GM20000 (cell line): Measurements from ENCODE around the gene ARMC7.

ENCODE experiments used
- DNase-seq: peaks from one replicate; pipeline ENCODE4 v3.0.0; 2012; ENCODE audit warnings: low spot score
- CTCF ChIP-seq: IDR thresholded peaks from 2 replicates; pipeline ENCODE4 v1.5.1; 2012; ENCODE audit warnings: mild to moderate bottlenecking, control low read depth; ENCODE audit errors: extremely low read depth, missing control alignments

Gene ARMC7

DNA sequence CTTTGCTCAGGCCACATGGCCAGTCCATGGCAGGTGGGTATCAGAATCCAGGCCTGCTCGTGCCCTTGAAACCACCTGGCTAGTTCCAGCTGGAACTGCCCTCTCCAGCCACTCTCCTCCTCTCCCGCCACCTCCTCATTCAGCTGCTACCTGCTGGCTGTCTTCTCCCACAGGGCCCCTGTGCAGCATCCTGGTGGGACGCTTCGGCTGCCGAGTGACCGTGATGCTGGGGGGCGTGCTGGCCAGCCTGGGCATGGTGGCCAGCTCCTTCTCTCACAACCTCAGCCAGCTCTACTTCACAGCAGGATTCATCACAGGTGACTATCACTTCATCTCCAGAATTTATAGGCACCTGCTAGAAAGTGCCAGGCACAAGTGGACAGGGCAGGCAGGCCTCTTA lies 11.9 kb upstream of the ARMC7 start:
- TF ChIP-seq CTCF, result no peak
- no peak for DNase-seq

- TF ChIP-seq CTCF, result no peak
- no peak for DNase-seq
These were observed 10.9 kb upstream of the ARMC7 start for GRCh38 chr17:75098861-75099260.

DNA sequence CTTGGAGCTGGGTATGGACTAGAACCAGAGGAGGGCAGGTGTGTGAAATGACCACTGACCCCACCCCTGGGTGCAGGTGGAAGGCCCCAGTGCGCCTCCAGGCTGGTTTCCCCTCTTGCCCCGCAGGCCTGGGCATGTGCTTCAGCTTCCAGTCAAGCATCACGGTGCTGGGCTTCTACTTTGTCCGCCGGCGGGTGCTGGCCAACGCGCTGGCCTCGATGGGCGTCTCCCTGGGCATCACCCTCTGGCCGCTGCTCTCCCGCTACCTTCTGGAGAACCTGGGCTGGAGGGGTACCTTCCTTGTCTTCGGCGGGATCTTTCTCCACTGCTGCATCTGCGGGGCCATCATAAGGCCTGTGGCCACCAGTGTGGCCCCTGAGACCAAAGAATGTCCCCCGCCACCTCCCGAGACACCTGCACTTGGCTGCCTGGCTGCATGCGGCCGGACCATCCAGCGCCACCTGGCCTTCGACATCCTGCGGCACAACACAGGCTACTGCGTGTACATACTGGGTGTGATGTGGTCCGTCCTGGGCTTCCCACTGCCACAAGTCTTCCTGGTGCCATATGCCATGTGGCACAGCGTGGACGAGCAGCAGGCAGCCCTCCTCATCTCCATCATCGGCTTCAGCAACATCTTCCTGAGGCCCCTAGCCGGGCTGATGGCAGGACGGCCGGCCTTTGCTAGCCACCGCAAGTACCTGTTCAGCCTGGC lies 9.7 kb upstream of the ARMC7 start:
- TF ChIP-seq CTCF, result no peak
- DNase-seq, result no peak

DNA sequence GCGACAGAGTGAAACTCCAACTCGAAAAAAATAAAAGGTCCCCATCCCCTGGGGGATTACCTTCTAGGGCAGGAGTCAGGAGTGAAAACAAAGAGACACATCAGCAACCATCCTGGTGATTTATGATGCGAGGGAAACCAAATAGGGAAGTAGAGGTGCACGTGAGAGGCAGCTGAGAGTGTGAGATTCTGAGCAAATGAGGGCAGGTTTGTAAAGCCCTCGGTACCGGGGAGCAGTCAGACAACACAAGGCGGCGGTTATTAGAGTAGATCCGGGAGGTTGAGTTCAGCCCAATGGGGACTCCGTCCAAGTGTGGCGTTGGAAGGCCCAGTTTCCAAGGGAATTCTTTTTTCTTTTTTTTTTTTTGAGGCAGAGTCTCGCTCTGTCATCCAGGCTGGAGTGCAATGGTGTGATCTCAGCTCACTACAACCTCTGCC lies 7.4 kb upstream of the ARMC7 start:
- DNase-seq, result peak; percentile 62
- TF ChIP-seq CTCF, result no peak

GRCh38 chr17:75103601-75104554 lies 5.9 kb upstream of the ARMC7 start:
- DNase-seq, result no peak
- TF ChIP-seq CTCF, result no peak

DNA sequence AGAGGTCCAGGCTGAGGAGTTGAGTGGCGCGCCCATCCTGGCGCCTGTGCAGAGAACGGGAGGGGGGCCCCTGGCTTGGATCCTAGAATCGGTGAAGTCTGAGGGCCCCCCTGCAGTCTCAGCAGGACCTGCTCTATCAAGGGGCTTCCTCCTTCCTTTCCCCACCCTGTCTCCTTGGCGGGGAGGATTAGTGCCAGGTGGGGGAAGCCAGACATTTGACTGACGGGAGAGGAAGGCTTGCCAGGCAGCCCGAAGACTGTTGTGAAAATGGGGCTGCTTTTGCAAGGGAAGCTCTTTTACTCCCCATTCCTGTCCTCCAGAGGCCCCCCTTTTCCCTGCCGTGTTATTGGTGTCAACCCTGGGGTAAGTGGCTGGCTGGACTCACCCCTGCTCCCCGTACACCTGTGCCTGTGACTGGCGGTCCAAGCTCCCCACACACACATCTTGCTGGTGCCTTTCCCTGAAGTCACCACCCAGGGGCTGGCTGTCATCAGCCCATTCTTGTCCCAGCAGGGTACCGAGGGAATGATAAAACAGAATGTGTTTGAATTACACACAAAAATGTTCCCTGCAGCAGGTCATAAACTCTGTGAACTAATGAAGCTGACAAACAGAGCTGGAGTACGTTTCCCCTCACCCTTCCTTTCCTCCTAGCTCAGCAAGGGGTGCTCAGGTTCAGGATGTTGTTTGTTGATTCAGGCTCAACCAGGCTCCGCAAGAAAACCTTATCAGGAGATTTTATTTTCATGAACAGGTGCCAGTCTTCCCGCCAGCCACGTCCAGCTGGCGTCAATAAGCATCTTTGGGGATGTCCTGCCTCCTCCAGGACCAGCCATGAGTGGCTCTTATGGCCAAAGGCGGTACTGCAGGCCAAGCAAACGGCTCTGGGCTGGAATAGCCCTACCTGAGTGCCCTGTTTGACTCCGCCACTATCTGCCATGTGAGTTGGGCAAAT lies 4.4 kb upstream of the ARMC7 start:
- peak; percentile 63 for TF ChIP-seq CTCF

More for the DNA sequence above, 4.4 kb upstream of the ARMC7 start:
- DNase-seq, result peak; percentile 75
